NT2/D1 (cell line): ENCODE measurements around the gene DISC1.

Source experiments
- SUZ12 ChIP-seq: IDR thresholded peaks from 2 replicates; pipeline ENCODE4 v1.6.1; 2011; ENCODE audit not compliant: insufficient read length, insufficient read depth; ENCODE audit errors: extremely low read depth
- YY1 ChIP-seq: IDR thresholded peaks from 2 replicates; pipeline ENCODE4 v1.6.1; 2011; ENCODE audit not compliant: insufficient read length, insufficient read depth
- ZNF274 ChIP-seq: IDR thresholded peaks from 2 replicates; pipeline ENCODE4 v1.6.1; 2011; ENCODE audit warnings: mild to moderate bottlenecking, low read depth, low read length

GRCh38 chr1:231882790-231883189, 256.2 kb downstream of the DISC1 start:
- no peak for TF ChIP-seq YY1
- no peak for TF ChIP-seq ZNF274
- no peak for TF ChIP-seq SUZ12
